ENCODE data around the gene KLHL25.

KLHL25 gene

DNA sequence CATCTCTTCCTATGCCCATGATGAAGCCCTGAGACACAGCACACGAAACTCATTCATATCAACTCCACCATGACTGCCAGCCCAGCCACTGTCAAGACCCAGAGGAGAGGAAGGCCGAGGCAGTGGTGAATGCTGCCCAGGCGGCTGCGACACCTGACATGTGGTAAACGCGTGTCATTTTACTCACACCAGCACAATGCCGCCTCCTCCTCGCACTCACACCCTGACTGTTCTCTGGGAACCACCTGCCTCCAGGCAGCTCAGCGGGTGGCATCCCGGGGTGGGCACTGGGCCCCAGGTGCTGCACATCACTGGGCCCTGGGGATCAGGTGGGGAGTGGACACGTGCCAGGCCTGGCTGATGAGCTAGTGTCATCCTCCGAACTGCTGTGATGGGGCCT, 21.5 kb downstream of the KLHL25 start:
- no peak for DNase-seq

DNA sequence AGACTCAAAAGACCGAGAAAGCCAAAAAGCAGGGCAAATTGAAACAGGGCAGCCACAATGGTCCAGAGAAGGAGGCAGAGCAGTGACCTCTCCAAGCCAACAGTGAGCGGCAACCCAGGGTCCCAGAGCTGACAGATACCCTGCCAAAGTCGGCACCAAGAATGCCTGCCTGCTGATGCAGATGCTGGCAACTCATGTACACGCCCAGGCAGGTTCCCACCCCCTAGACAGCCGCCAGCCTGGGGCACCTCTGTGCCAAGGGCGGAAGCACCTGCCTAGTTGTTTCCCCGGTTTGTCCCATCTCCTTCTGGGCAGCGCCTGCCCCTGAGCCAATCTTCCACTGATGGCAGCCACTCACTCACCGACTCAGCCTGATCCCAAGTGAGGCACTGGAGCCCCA, 22.1 kb downstream of the KLHL25 start:
- DNase-seq, result no peak

DNA sequence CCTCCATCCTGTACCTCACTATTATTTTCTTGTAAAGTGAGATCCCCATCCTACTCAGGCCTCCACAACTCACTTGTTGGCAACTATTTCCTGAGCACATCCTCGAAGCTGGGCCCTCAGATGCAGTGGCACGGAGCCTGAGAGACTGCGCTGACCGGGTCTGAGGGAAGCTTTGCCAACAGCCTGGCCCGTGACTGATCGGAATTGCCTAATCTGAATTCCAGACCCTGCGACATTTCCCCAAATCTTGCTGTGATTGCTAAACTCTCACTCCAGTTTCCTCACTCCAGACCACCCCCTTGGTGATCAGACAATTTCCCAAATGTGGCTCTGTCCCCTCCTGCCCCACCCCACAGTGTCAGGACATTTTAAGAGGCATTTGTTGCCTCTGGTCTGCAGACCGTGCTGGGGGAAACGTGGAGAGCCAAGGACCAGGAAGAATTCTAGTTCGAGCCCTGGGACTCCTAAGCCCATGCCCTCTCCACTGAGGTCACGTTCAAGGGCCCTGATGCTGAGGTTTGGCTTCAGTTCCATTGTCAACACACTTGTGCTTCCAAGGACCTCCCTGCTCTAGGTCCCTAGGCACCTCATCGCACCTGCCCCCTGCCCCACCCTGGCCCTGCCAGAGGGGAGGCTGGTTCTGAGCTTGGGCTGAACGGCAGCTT, 22.8 kb downstream of the KLHL25 start:
- DNase-seq, result no peak

- no peak for DNase-seq
These were observed 23.5 kb downstream of the KLHL25 start for GRCh38 chr15:85771271-85771670.

GRCh38 chr15:85770096-85771041, 24.4 kb downstream of the KLHL25 start:
- no peak for DNase-seq

- DNase-seq, result no peak
These were observed 25.4 kb downstream of the KLHL25 start for GRCh38 chr15:85769182-85769900.

DNA sequence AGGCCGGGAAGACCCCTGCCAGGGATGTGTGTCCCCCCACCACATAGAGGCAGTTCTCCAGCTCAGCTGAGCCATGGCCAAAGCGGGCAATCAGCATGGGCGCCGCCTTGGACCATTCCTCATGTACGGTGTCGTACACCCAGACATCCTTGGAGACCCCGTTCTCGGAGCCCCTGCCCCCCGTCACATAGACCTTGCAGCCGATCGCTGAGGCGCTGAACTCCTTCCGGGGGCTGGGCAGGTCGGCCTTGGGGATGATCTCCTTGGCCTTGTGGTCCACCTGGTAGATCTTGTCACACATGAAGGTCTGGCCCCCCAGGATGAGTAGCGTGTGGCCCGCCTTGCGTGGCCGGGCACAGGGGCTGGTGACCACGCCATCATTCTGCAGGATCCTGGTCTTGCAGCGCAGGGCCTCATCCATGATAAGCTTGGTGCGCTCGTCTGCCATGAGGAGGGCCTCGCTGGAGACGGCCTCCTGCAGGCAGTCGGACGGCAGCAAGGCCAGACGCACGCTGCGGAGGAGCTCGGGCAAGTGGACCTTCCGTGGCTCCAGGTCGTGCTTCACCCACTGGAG, 26.0 kb downstream of the KLHL25 start:
- DNase-seq, result no peak

- no peak for DNase-seq
These were observed 26.8 kb downstream of the KLHL25 start for GRCh38 chr15:85767785-85768529.

DNA sequence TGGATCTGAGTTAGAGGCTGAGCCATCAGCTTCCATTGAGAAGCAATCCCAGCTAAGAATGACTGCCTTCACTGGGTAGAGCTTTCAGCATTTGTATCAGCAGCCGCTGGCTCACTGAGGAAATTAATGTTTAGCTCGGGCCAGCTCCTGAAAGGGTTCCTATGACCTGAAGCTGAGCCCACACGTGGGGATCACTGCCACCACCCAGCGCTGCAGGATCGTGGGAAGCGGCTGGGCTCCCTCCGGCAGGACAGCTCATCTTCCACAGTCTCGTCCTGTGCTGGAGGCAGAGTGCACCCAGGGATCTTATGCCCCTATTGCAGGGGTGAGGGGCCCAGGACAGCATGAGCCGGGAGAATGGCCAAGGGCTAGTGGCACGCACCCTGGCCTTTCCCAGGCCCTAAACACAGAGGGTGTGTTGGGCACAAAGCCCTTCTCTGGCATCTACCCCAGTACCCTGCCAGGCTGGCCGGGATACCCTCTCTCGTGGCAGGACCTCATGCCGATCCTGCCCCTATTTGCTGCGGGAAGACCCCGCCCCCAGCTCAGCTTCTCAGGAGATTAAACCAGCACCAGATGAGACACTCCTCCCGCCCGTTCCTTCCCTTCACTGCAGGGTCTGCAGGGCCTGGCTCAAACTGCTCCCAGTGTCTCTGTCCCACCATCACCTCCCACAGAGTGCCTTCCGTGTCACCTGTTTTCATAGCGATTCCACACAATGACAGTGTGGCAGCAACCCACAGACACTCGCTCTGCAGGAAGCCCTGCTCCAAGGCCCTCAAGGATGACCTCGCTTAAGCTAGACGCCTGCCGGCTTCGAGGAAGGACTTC, 28.5 kb downstream of the KLHL25 start:
- no peak for DNase-seq

- DNase-seq, result no peak
These were observed 30.0 kb downstream of the KLHL25 start for GRCh38 chr15:85764649-85765277.

GRCh38 chr15:85763673-85764633, 30.8 kb downstream of the KLHL25 start:
- no peak for DNase-seq

GRCh38 chr15:85763157-85763556, 31.6 kb downstream of the KLHL25 start:
- no peak for DNase-seq

DNA sequence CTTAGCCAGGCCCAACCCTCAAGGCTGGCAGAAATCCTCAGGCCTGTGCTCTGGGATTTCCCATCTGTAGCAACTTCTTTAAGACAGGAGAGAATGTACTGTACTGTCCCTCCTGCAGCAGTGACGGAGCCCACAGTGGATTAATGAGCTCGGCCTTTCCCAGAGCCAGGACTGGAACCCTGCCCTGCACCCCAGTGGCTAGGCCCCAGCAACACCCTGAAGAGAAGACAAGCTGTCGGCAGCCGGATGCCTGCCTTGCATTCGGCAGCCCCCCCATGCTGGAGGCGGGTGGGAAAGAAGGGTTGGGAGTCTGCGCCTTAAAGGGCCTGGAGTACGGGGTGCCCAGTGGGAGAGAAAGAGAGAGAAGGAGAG, 32.0 kb downstream of the KLHL25 start:
- DNase-seq, result no peak

GRCh38 chr15:85762039-85762755, 32.5 kb downstream of the KLHL25 start:
- DNase-seq, result no peak

- no peak for DNase-seq
These were observed 33.1 kb downstream of the KLHL25 start for GRCh38 chr15:85761635-85762034.

DNA sequence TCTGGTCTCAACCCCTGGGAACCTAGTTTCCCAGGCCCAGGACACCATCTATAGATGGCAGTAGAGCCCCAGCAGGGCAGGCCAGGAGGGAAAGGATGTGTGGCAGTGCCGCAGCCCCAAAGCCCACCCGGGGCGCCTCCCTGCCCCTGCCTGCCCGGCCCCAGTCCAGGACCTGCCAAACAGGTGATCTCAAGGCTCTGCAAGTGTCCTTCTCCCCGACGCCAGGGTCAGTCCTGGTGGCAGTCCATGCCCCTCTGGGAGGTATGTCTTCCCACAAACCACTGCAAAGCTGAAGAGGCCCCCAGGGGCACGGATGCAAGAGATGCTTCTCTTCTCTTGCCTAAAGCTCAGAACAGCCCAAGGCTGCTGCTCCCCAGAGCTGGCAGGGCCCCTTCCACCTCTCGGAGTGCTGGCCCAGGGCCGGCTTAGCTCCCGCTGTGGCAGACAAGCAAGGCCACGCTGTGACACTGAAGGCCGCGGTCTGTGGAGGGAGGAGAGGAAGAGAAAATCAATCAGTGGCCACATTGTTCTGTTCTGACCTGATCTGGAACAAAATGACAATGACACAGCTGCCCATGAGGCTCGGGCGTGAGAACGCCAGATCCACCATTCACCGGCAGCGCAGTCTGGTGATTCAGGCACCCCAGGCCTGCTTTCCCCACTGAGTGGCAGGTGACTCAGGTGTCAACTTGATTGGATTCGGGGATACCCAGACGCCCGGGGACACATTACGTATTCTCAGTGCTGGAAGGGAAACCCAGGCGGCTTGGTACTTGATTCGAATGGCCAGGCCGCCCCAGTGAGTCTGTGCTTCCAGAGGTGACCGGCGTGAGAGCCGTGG, 34.0 kb downstream of the KLHL25 start:
- DNase-seq, result no peak

DNA sequence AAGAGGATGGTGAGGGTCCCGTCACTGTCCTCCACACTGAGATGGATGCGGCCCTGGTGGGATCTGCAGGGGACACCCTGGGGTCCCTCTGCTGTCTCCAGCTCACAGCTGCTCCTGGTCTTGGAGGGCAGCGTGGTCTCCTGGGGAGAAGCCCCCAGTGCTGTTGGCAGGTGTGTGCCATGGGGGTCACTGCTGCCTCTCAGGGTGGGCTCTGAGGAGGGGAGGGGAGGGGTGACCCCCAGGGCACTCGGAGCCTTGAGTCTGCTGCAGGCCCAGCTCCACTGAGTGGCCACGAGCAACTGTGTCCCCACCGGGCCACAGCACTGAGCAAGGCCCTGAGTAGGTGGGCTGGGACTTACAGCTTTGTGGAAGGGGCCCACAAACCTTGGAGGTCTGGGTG, 34.7 kb downstream of the KLHL25 start:
- no peak for DNase-seq

- no peak for DNase-seq
These were observed 35.3 kb downstream of the KLHL25 start for GRCh38 chr15:85759376-85759775.

Data from NCI-H1930 (cell line).